OCI-LY7 (cell line): ENCODE data around the gene SMPDL3B. TPM values are rescaled to one million over a fixed set of nuclear protein-coding genes. Genes with fewer than 3 reads are reported as not detected.

Experiments
- BruUV-seq: library from RNA; stranded (reverse); fragments of 400-500 nt; replicated peaks from 2 replicates; lab custom pipeline; 2021; lab: Mats Ljungman, UMichigan
- CTCF ChIA-PET: fragments of 300-600 bp; sonication (Branson Sonifier 250); formaldehyde crosslinking; loops from one replicate; lab custom pipeline; 2022; ENCODE audit warnings: antibody characterized with exemption; ENCODE audit not compliant: unreplicated experiment; lab: Charles Lee
- POLR2A ChIA-PET: fragments of 300-600 bp; sonication (Branson Sonifier 250); formaldehyde crosslinking; loops from one replicate; lab custom pipeline; 2022; ENCODE audit warnings: antibody characterized with exemption; lab: Charles Lee
- DNase-seq: peaks from one replicate; pipeline ENCODE4 v3.0.0-alpha.2; 2015; ENCODE audit warnings: low spot score
- H2AFZ ChIP-seq: fragments of 200-600 bp; sonication (generic), shearing (Covaris generic); 2 replicates; pipeline ENCODE4 v1.6.1; 2014; ENCODE audit warnings: mild to moderate bottlenecking, antibody characterized with exemption, low read length, moderate library complexity
- H3K27ac ChIP-seq: fragments of 200-600 bp; sonication (generic); 2 replicates; pipeline ENCODE4 v1.5.1; 2014; ENCODE audit warnings: mixed run types, low read depth, mild to moderate bottlenecking, moderate library complexity, low read length, inconsistent platforms; ENCODE audit not compliant: poor library complexity, severe bottlenecking
- H3K36me3 ChIP-seq: fragments of 200-600 bp; sonication (generic); 2 replicates; pipeline ENCODE4 v1.6.1; 2014; ENCODE audit warnings: mild to moderate bottlenecking, antibody characterized with exemption, low read length, moderate library complexity, mixed read lengths; ENCODE audit not compliant: insufficient read depth
- H3K4me1 ChIP-seq: fragments of 200-600 bp; sonication (generic); 2 replicates; pipeline ENCODE4 v1.5.1; 2014; ENCODE audit warnings: mild to moderate bottlenecking, low read length; ENCODE audit not compliant: insufficient read depth, poor library complexity, severe bottlenecking
- H3K4me2 ChIP-seq: fragments of 200-600 bp; sonication (generic); 2 replicates; pipeline ENCODE4 v1.6.1; 2014; ENCODE audit warnings: mild to moderate bottlenecking, low read length
- H3K4me3 ChIP-seq: fragments of 200-600 bp; sonication (generic); 2 replicates; pipeline ENCODE4 v1.5.1; 2014; ENCODE audit warnings: mild to moderate bottlenecking, low read depth, low read length; ENCODE audit not compliant: poor library complexity, severe bottlenecking
- H3K79me2 ChIP-seq: fragments of 200-600 bp; sonication (generic); 2 replicates; pipeline ENCODE4 v1.6.1; 2016; ENCODE audit warnings: low read depth, mild to moderate bottlenecking, low read length, moderate library complexity, mixed read lengths; ENCODE audit not compliant: insufficient read depth
- H3K9me2 ChIP-seq: fragments of 200-600 bp; sonication (generic); 2 replicates; pipeline ENCODE4 v1.6.1; 2016; ENCODE audit warnings: mild to moderate bottlenecking, low read length, mixed read lengths; ENCODE audit not compliant: insufficient read depth
- H3K9me3 ChIP-seq: fragments of 200-600 bp; sonication (generic); 2 replicates; pipeline ENCODE4 v1.6.1; 2014; ENCODE audit warnings: mild to moderate bottlenecking, mixed run types, low read length, mixed read lengths
- H4K20me1 ChIP-seq: fragments of 200-600 bp; sonication (generic); 2 replicates; pipeline ENCODE4 v1.6.1; 2014; ENCODE audit warnings: mild to moderate bottlenecking, antibody characterized with exemption, low read length, moderate library complexity, mixed read lengths; ENCODE audit not compliant: insufficient read depth
- EZH2phosphoT487 ChIP-seq: fragments of 200-600 bp; sonication (generic); IDR thresholded peaks from 2 replicates; pipeline ENCODE4 v1.6.1; 2018; ENCODE audit warnings: low read depth, borderline replicate concordance, mild to moderate bottlenecking, mixed run types, antibody characterized with exemption, low read length, moderate library complexity, mixed read lengths
- intact Hi-C: fragments of 100-400 bp; cut with micrococcal nuclease; formaldehyde crosslinking; loops from one replicate; pipeline ENCODE4 v1.10.0; 2022; ENCODE audit not compliant: unreplicated experiment
- total RNA-seq, 2 experiments: library from RNA; depleted of rRNA in 1 of 2; stranded (reverse); fragments of >200 nt in 1 of 2; shearing (Covaris generic) in 1 of 2; gene quantifications; 2 replicates each; pipeline ENCODE4 v1.2.3, GENCODE V29; 2014 to 2022
- TF ChIP-seq, protein P1 (sequence below): fragments of 200-600 bp; sonication (generic); conservative IDR thresholded peaks from 2 replicates; pipeline ENCODE4 v1.5.1; 2014; ENCODE audit warnings: mild to moderate bottlenecking, antibody characterized with exemption, low read length, moderate library complexity, mixed read lengths

SMPDL3B gene
- total RNA-seq, 2 experiments from 2014 or later, result 0.19 TPM; not detected in 1

DNA sequence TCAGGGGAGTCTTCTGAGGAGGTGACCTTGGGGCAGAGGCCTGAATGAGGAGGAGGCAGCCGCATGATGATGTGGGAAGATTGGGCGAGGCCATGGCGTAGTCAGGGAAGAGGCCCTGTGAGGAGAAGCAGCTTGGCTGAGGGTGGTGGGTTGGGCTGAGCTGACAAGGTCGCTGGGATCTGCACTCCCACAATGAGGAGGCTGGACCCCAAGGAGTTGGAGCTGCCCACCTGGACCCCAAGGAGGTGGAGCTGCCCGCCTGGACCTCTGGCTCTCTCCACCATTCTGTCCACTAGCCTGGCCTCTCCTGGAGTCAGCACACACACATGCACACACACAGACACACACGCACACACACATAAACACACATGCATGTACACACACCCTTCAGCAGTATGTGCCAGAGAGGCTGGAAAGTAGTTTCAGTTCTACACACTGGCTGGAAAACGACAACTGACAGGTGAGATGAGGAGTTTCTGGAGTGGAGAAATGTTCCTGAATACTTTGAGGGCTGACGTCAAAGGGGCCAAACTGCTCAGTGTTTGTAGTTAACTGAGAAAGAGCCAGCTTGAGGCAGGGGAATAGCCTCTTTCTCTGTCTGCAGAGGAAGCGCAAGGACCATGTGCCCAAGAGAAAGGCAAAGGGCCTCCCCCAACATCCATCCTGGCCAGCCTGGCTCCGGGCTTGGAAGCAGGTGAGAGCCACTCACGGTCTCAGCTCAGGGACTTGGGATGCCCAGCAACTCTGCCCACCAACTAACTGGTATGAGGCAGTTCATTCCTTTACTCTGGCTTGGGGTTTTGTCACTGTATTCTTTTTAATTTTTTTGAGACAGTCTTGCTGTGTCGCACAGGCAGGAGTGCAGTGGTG, 7.1 kb downstream of the SMPDL3B start:
- Histone ChIP-seq H3K27ac (no peak overlapping the region), H2AFZ (no peak overlapping the region), H3K4me1 (peaks cover 4% of the 10 kb centered on the region), H3K4me3 (no peak overlapping the region), H3K9me3 (no peaks in the 10 kb centered on the region), H3K36me3 (no peaks in the 10 kb centered on the region), H4K20me1 (no peaks in the 10 kb centered on the region), H3K4me2 (no peak overlapping the region), H3K9me2 (no peaks in the 10 kb centered on the region), H3K79me2 (no peaks in the 10 kb centered on the region)
- CTCF ChIA-PET, result no interaction called here
- BruUV-seq, result no TSS peak
- intact Hi-C loops, result loop anchor here (2.0 kb wide), 1 partner anchor 267 kb away; no protein-coding TSS in a partner anchor
- no peak for TF ChIP-seq EZH2phosphoT487
- TF ChIP-seq, protein P1, sequence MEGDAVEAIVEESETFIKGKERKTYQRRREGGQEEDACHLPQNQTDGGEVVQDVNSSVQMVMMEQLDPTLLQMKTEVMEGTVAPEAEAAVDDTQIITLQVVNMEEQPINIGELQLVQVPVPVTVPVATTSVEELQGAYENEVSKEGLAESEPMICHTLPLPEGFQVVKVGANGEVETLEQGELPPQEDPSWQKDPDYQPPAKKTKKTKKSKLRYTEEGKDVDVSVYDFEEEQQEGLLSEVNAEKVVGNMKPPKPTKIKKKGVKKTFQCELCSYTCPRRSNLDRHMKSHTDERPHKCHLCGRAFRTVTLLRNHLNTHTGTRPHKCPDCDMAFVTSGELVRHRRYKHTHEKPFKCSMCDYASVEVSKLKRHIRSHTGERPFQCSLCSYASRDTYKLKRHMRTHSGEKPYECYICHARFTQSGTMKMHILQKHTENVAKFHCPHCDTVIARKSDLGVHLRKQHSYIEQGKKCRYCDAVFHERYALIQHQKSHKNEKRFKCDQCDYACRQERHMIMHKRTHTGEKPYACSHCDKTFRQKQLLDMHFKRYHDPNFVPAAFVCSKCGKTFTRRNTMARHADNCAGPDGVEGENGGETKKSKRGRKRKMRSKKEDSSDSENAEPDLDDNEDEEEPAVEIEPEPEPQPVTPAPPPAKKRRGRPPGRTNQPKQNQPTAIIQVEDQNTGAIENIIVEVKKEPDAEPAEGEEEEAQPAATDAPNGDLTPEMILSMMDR, result no peak
- POLR2A ChIA-PET, result interaction anchor here (0.6 to 0.7 kb wide), 2 partner anchors 155 to 276 kb away, joined by 3 to 5 read pairs; no protein-coding TSS in a partner anchor
- DNase-seq, result no peak

DNA sequence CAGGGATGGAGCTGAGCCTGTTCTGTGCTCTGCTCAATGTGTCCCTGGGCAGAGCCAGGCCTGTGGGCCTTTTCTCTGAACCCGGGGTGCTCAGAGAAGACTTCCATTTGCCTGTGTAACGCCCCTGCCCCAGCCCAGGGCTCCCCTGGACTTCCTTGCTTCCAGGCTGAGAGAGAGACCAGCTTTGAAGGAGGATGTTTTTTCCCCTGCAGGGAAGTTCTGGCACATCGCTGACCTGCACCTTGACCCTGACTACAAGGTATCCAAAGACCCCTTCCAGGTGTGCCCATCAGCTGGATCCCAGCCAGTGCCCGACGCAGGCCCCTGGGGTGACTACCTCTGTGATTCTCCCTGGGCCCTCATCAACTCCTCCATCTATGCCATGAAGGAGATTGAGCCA, 10.2 kb downstream of the SMPDL3B start:
- no peak for DNase-seq
- H3K27ac ChIP-seq, result no peak overlapping the region
- no peaks in the 10 kb centered on the region for H3K36me3 ChIP-seq
- no peaks in the 10 kb centered on the region for H3K79me2 ChIP-seq
- H3K4me1 ChIP-seq, result peaks cover 2% of the 10 kb centered on the region
- no peak overlapping the region for H2AFZ ChIP-seq
- POLR2A ChIA-PET, result interaction anchor here (0.5 kb wide), 1 partner anchor 21 kb away, joined by 3 read pairs; no protein-coding TSS in a partner anchor
- intact Hi-C loops, result no loop called here
- TF ChIP-seq, protein P1, result no peak
- TF ChIP-seq EZH2phosphoT487, result no peak
- H4K20me1 ChIP-seq, result no peaks in the 10 kb centered on the region
- no peak overlapping the region for H3K4me2 ChIP-seq
- no peak overlapping the region for H3K4me3 ChIP-seq
- CTCF ChIA-PET, result interaction anchor here (0.6 to 0.8 kb wide), 2 partner anchors 62 to 83 kb away, joined by 3 to 4 read pairs; no protein-coding TSS in a partner anchor
- H3K9me3 ChIP-seq, result no peaks in the 10 kb centered on the region
- H3K9me2 ChIP-seq, result no peaks in the 10 kb centered on the region
- no TSS peak for BruUV-seq
